ENCODE data around the gene ZNF672. TPM values are rescaled to one million over a fixed set of nuclear protein-coding genes. Genes with fewer than 3 reads are reported as not detected.

ZNF672 gene
- total RNA-seq, 1 donor from 2014 or later: 45.2 TPM

- DNase-seq (ENCODE audit: low spot score): no peak
- no peaks in the 10 kb centered on the region for H3K27me3 Mint-ChIP-seq (ENCODE audit: insufficient read depth)
- H3K4me3 Mint-ChIP-seq: peak overlapping the region; percentile 96
- peaks cover 23% of the 10 kb centered on the region for H3K4me1 Mint-ChIP-seq (ENCODE audit: low read depth)
- intact Hi-C loops (cut with micrococcal nuclease): no loop called here
- no peaks in the 10 kb centered on the region for H3K9me3 Mint-ChIP-seq
- peak overlapping the region; percentile 97 for H3K27ac Mint-ChIP-seq
- peaks cover 25% of the 10 kb centered on the region for H3K36me3 Mint-ChIP-seq (ENCODE audit: low read depth)
Observed at GRCh38 chr1:248857201-248857600, 19.2 kb downstream of the ZNF672 start.

- no peaks in the 10 kb centered on the region for H3K9me3 Mint-ChIP-seq
- H3K27ac Mint-ChIP-seq: peak overlapping the region; percentile 97
- peaks cover 25% of the 10 kb centered on the region for H3K36me3 Mint-ChIP-seq (ENCODE audit: low read depth)
- peaks cover 28% of the 10 kb centered on the region for H3K4me1 Mint-ChIP-seq (ENCODE audit: low read depth)
- H3K4me3 Mint-ChIP-seq: peak overlapping the region; percentile 96
- intact Hi-C loops (cut with micrococcal nuclease): no loop called here
- H3K27me3 Mint-ChIP-seq (ENCODE audit: insufficient read depth): no peaks in the 10 kb centered on the region
- no peak for DNase-seq (ENCODE audit: low spot score)
Observed at GRCh38 chr1:248857749-248858095, 19.7 kb downstream of the ZNF672 start.

GRCh38 chr1:248858096-248858890 is 20.3 kb downstream of the ZNF672 start:
- peak; percentile 34 for DNase-seq (ENCODE audit: low spot score)
- intact Hi-C loops (cut with micrococcal nuclease): no loop called here
- peaks cover 25% of the 10 kb centered on the region for H3K36me3 Mint-ChIP-seq (ENCODE audit: low read depth)
- H3K27ac Mint-ChIP-seq: peak overlapping the region; percentile 97
- H3K4me3 Mint-ChIP-seq: peak overlapping the region; percentile 96
- no peaks in the 10 kb centered on the region for H3K9me3 Mint-ChIP-seq
- no peaks in the 10 kb centered on the region for H3K27me3 Mint-ChIP-seq (ENCODE audit: insufficient read depth)
- H3K4me1 Mint-ChIP-seq (ENCODE audit: low read depth): peaks cover 31% of the 10 kb centered on the region

- H3K27ac Mint-ChIP-seq: peak within 1 kb of the TSS; percentile 97
- peaks cover 20% of the 10 kb centered on the region for H3K36me3 Mint-ChIP-seq (ENCODE audit: low read depth)
- intact Hi-C loops (cut with micrococcal nuclease): loop anchor here (1.0 kb wide), 4 partner anchors 14 to 47 kb away; partner anchors contain the start of genes PGBD2 and ZNF672
- H3K27me3 Mint-ChIP-seq (ENCODE audit: insufficient read depth): no peaks in the 10 kb centered on the region
- no peaks in the 10 kb centered on the region for H3K9me3 Mint-ChIP-seq
- peak; percentile 97 for DNase-seq (ENCODE audit: low spot score)
- peak within 1 kb of the TSS; percentile 96 for H3K4me3 Mint-ChIP-seq
- peaks cover 37% of the 10 kb centered on the region for H3K4me1 Mint-ChIP-seq (ENCODE audit: low read depth)
Observed at GRCh38 chr1:248858891-248859889, 21.2 kb downstream of the ZNF672 start, which contains the start of gene ZNF692. TSS of gene ZNF692 (minus strand) at chr1:248859085. CDS start at chr1:248858309, 776 bp downstream.

GRCh38 chr1:248860007-248860406 is 22.0 kb downstream of the ZNF672 start:
- intact Hi-C loops (cut with micrococcal nuclease): no loop called here
- Mint-ChIP-seq H3K9me3 (no peaks in the 10 kb centered on the region), H3K36me3 (ENCODE audit: low read depth) (peaks cover 14% of the 10 kb centered on the region), H3K27me3 (ENCODE audit: insufficient read depth) (peaks cover 4% of the 10 kb centered on the region), H3K27ac (peak overlapping the region; percentile 97), H3K4me1 (ENCODE audit: low read depth) (peaks cover 38% of the 10 kb centered on the region), H3K4me3 (peak overlapping the region; percentile 96)
- no peak for DNase-seq (ENCODE audit: low spot score)

GRCh38 chr1:248861616-248862015 is 23.6 kb downstream of the ZNF672 start:
- DNase-seq (ENCODE audit: low spot score): no peak
- Mint-ChIP-seq H3K27me3 (ENCODE audit: insufficient read depth) (peaks cover 4% of the 10 kb centered on the region), H3K27ac (no peak overlapping the region), H3K4me3 (no peak overlapping the region), H3K36me3 (ENCODE audit: low read depth) (peaks cover 2% of the 10 kb centered on the region), H3K9me3 (no peaks in the 10 kb centered on the region), H3K4me1 (ENCODE audit: low read depth) (peaks cover 32% of the 10 kb centered on the region)
- intact Hi-C loops (cut with micrococcal nuclease): no loop called here

GRCh38 chr1:248862695-248862997 is 24.6 kb downstream of the ZNF672 start:
- Mint-ChIP-seq H3K27me3 (ENCODE audit: insufficient read depth) (peaks cover 4% of the 10 kb centered on the region), H3K27ac (peak overlapping the region; percentile 64), H3K36me3 (ENCODE audit: low read depth) (peaks cover 2% of the 10 kb centered on the region), H3K4me1 (ENCODE audit: low read depth) (peaks cover 27% of the 10 kb centered on the region), H3K9me3 (no peaks in the 10 kb centered on the region), H3K4me3 (peak overlapping the region; percentile 78)
- intact Hi-C loops (cut with micrococcal nuclease): no loop called here
- no peak for DNase-seq (ENCODE audit: low spot score)

- Mint-ChIP-seq H3K27me3 (ENCODE audit: insufficient read depth) (peaks cover 4% of the 10 kb centered on the region), H3K9me3 (no peaks in the 10 kb centered on the region), H3K36me3 (ENCODE audit: low read depth) (peaks cover 2% of the 10 kb centered on the region), H3K27ac (peak overlapping the region; percentile 64), H3K4me3 (peak overlapping the region; percentile 78), H3K4me1 (ENCODE audit: low read depth) (peaks cover 27% of the 10 kb centered on the region)
- peak; percentile 77 for DNase-seq (ENCODE audit: low spot score)
- intact Hi-C loops (cut with micrococcal nuclease): loop anchor here (1.0 kb wide), 3 partner anchors 10 to 43 kb away; partner anchors contain the start of gene PGBD2
Observed at GRCh38 chr1:248862998-248863881, 25.2 kb downstream of the ZNF672 start.

- H3K27me3 Mint-ChIP-seq (ENCODE audit: insufficient read depth): peaks cover 12% of the 10 kb centered on the region
- no peaks in the 10 kb centered on the region for H3K36me3 Mint-ChIP-seq (ENCODE audit: low read depth)
- intact Hi-C loops (cut with micrococcal nuclease): no loop called here
- no peaks in the 10 kb centered on the region for H3K9me3 Mint-ChIP-seq
- H3K27ac Mint-ChIP-seq: peak overlapping the region; percentile 40
- H3K4me3 Mint-ChIP-seq: peak overlapping the region; percentile 67
- DNase-seq (ENCODE audit: low spot score): no peak
- peaks cover 26% of the 10 kb centered on the region for H3K4me1 Mint-ChIP-seq (ENCODE audit: low read depth)
Observed at GRCh38 chr1:248871837-248872401, 33.9 kb downstream of the ZNF672 start.

- intact Hi-C loops (cut with micrococcal nuclease): loop anchor here (1.0 kb wide), 3 partner anchors 10 to 47 kb away; partner anchors contain the start of gene ZNF692
- Mint-ChIP-seq H3K4me1 (ENCODE audit: low read depth) (peaks cover 26% of the 10 kb centered on the region), H3K36me3 (ENCODE audit: low read depth) (no peaks in the 10 kb centered on the region), H3K27me3 (ENCODE audit: insufficient read depth) (peaks cover 12% of the 10 kb centered on the region), H3K9me3 (no peaks in the 10 kb centered on the region), H3K4me3 (peak overlapping the region; percentile 87), H3K27ac (peak overlapping the region; percentile 95)
- DNase-seq (ENCODE audit: low spot score): peak; percentile 34
Observed at GRCh38 chr1:248872752-248873408, 34.9 kb downstream of the ZNF672 start.

GRCh38 chr1:248873409-248873992 is 35.5 kb downstream of the ZNF672 start:
- Mint-ChIP-seq H3K27ac (peak overlapping the region; percentile 95), H3K4me1 (ENCODE audit: low read depth) (peaks cover 26% of the 10 kb centered on the region), H3K4me3 (peak overlapping the region; percentile 87), H3K9me3 (no peaks in the 10 kb centered on the region), H3K27me3 (ENCODE audit: insufficient read depth) (peaks cover 16% of the 10 kb centered on the region), H3K36me3 (ENCODE audit: low read depth) (no peaks in the 10 kb centered on the region)
- intact Hi-C loops (cut with micrococcal nuclease): loop anchor here (1.0 kb wide), 3 partner anchors 10 to 47 kb away; partner anchors contain the start of gene ZNF692
- peak; percentile 87 for DNase-seq (ENCODE audit: low spot score)
